HepG2 (cell line): ENCODE data around the gene PIEZO2. TPM values are rescaled to one million over a fixed set of nuclear protein-coding genes. Genes with fewer than 3 reads are reported as not detected.

ENCODE experiments used
- ARNT2 ChIP-seq: sonication (generic); formaldehyde crosslinking; IDR thresholded peaks from 2 replicates; pipeline ENCODE4 v1.8.0; 2022; ENCODE audit warnings: mild to moderate bottlenecking, low read depth, missing genetic modification reagents, moderate library complexity
- CENPT ChIP-seq: sonication (generic); formaldehyde crosslinking; IDR thresholded peaks from 2 replicates; pipeline ENCODE4 v1.8.0; 2022; ENCODE audit warnings: low read depth, mild to moderate bottlenecking, moderate library complexity, missing genetic modification reagents
- NAIF1 ChIP-seq: sonication (generic); formaldehyde crosslinking; IDR thresholded peaks from 2 replicates; pipeline ENCODE4 v1.5.0; 2020; ENCODE audit warnings: mild to moderate bottlenecking, missing genetic modification reagents, borderline replicate concordance
- NPAS2 ChIP-seq: sonication (generic); formaldehyde crosslinking; IDR thresholded peaks from 2 replicates; pipeline ENCODE4 v1.8.0; 2022; ENCODE audit warnings: mild to moderate bottlenecking, missing genetic modification reagents, borderline replicate concordance
- PHF21A ChIP-seq: sonication (generic); formaldehyde crosslinking; IDR thresholded peaks from 2 replicates; pipeline ENCODE4 v1.5.0; 2020; ENCODE audit warnings: mild to moderate bottlenecking, missing genetic modification reagents
- SKI ChIP-seq: fragments of 450-650 bp; IDR thresholded peaks from one replicate; pipeline ENCODE4 v1.6.1; 2018; ENCODE audit warnings: mild to moderate bottlenecking; ENCODE audit not compliant: partially characterized antibody
- SSRP1 ChIP-seq: IDR thresholded peaks from 2 replicates; pipeline ENCODE4 v1.6.1; 2016; ENCODE audit warnings: control low read depth
- SUZ12 ChIP-seq: fragments of 150-350 bp; IDR thresholded peaks from 2 replicates; pipeline ENCODE4 v1.6.1; 2014; ENCODE audit warnings: low read depth, low read length
- YEATS2 ChIP-seq: sonication (generic); formaldehyde crosslinking; IDR thresholded peaks from 2 replicates; pipeline ENCODE4 v1.4.0; 2020; ENCODE audit warnings: missing genetic modification reagents, borderline replicate concordance
- ZNF124 ChIP-seq: sonication (generic); formaldehyde crosslinking; IDR thresholded peaks from 2 replicates; pipeline ENCODE4 v1.4.0; 2020; ENCODE audit warnings: missing genetic modification reagents
- ZNF225 ChIP-seq: sonication (generic); formaldehyde crosslinking; IDR thresholded peaks from 2 replicates; pipeline ENCODE4 v1.4.0; 2020; ENCODE audit warnings: mild to moderate bottlenecking, missing genetic modification reagents
- ZNF343 ChIP-seq: sonication (generic); formaldehyde crosslinking; IDR thresholded peaks from 2 replicates; pipeline ENCODE4 v1.4.0; 2020; ENCODE audit warnings: mild to moderate bottlenecking, missing genetic modification reagents
- ZNF354B ChIP-seq: sonication (generic); formaldehyde crosslinking; IDR thresholded peaks from 2 replicates; pipeline ENCODE4 v1.8.0; 2022; ENCODE audit warnings: mild to moderate bottlenecking, missing genetic modification reagents
- ZNF572 ChIP-seq: sonication (generic); formaldehyde crosslinking; IDR thresholded peaks from 2 replicates; pipeline ENCODE4 v1.5.1; 2020; ENCODE audit warnings: mild to moderate bottlenecking, missing genetic modification reagents
- ZNF7 ChIP-seq: IDR thresholded peaks from 2 replicates; pipeline ENCODE4 v1.6.1; 2016; ENCODE audit warnings: missing biosample characterization, missing genetic modification reagents
- ZNF737 ChIP-seq: sonication (generic); formaldehyde crosslinking; IDR thresholded peaks from 2 replicates; pipeline ENCODE4 v1.5.0; 2020; ENCODE audit warnings: missing genetic modification reagents, mild to moderate bottlenecking, borderline replicate concordance
- ZNF775 ChIP-seq: sonication (generic); formaldehyde crosslinking; IDR thresholded peaks from 2 replicates; pipeline ENCODE4 v1.4.0; 2020; ENCODE audit warnings: missing genetic modification reagents, mild to moderate bottlenecking, moderate library complexity, borderline replicate concordance
- ZNF790 ChIP-seq: sonication (generic); formaldehyde crosslinking; IDR thresholded peaks from 2 replicates; pipeline ENCODE4 v1.8.0; 2022; ENCODE audit warnings: missing genetic modification reagents, mild to moderate bottlenecking, borderline replicate concordance
- polyA plus RNA-seq, 8 experiments: library from polyadenylated mRNA; depleted of rRNA in 3 of 8; stranded (reverse) in 7 of 8; unstranded in 1 of 8; fragments of >200 nt; fragmentation: Illumina TruSeq in 4 of 8; extraction: Trizol in 4 of 8; gene quantifications; 2 replicates each; pipeline versions ENCODE4 v1.2.1 to v1.2.3, GENCODE V29; 2011 to 2016; ENCODE audit warnings: low read depth in 4 of 8, missing spikeins in 1 of 8, mixed read lengths in 1 of 8; ENCODE audit not compliant: insufficient read depth in 1 of 8
- total RNA-seq, 5 experiments: library from RNA; depleted of rRNA; stranded (reverse); fragments of >200 nt; fragmentation: Illumina TruSeq; extraction: Trizol; gene quantifications; 2 replicates each; pipeline ENCODE4 v1.2.3, GENCODE V29; 2016; ENCODE audit warnings: low read depth in 1 of 5
- TF ChIP-seq, protein P1 (sequence below): sonication (generic); formaldehyde crosslinking; IDR thresholded peaks from 2 replicates; pipeline ENCODE4 v1.4.0; 2020; ENCODE audit warnings: mild to moderate bottlenecking, missing genetic modification reagents
- TF ChIP-seq, protein P2 (sequence below): sonication (generic); formaldehyde crosslinking; IDR thresholded peaks from 2 replicates; pipeline ENCODE4 v1.5.0; 2020; ENCODE audit warnings: mild to moderate bottlenecking, missing genetic modification reagents, moderate library complexity
- TF ChIP-seq, protein P3 (sequence below): sonication (generic); formaldehyde crosslinking; IDR thresholded peaks from 2 replicates; pipeline ENCODE4 v1.5.0; 2020; ENCODE audit warnings: missing genetic modification reagents
- TF ChIP-seq, protein P4 (sequence below): IDR thresholded peaks from 2 replicates; pipeline ENCODE4 v1.6.1; 2016; ENCODE audit warnings: missing biosample characterization, missing genetic modification reagents, low read depth

Gene PIEZO2
- total and polyA plus RNA-seq, 2 of the 13 experiments (the other 11 are each of a cell fraction or from before 2014, with no cell fraction given), result 15.2 to 27.2 TPM

DNA sequence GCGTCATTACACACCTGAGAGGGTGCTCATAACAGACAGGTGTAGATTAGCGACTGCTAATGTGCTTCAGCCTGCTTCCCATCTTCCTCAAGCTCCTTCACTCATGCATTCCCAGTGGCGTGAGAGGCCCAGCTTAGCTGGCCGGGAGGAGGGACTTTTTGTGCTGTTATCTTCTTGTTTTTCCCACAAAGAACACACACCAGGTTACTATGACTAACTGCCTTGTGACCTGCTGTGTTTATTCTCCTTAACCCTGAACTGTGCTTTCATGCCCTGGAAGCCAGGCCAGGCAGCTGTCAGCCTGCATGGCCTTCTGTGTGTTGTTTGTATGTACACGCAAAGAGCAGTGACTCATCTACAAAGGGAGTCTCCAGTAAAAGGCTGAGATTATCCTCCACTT lies 143.8 kb downstream of the PIEZO2 start (continued):
- peak; percentile 75; the same call in 1 of the 2 replicates for TF ChIP-seq YEATS2 (CRISPR knock-in tag)
- TF ChIP-seq SKI, result peak; percentile 61
- no peak for TF ChIP-seq ZNF572
- 0 out of 2 replicates have a peak, but pooled peaks have one; percentile 39 for TF ChIP-seq ZNF775 (CRISPR knock-in tag)
- 0 out of 2 replicates have a peak, but pooled peaks have one; percentile 49 for TF ChIP-seq ZNF343 (CRISPR knock-in tag)
- no peak for TF ChIP-seq SUZ12
- TF ChIP-seq ZNF737, result no peak
- peak; percentile 73 for TF ChIP-seq PHF21A
- TF ChIP-seq, protein P1, sequence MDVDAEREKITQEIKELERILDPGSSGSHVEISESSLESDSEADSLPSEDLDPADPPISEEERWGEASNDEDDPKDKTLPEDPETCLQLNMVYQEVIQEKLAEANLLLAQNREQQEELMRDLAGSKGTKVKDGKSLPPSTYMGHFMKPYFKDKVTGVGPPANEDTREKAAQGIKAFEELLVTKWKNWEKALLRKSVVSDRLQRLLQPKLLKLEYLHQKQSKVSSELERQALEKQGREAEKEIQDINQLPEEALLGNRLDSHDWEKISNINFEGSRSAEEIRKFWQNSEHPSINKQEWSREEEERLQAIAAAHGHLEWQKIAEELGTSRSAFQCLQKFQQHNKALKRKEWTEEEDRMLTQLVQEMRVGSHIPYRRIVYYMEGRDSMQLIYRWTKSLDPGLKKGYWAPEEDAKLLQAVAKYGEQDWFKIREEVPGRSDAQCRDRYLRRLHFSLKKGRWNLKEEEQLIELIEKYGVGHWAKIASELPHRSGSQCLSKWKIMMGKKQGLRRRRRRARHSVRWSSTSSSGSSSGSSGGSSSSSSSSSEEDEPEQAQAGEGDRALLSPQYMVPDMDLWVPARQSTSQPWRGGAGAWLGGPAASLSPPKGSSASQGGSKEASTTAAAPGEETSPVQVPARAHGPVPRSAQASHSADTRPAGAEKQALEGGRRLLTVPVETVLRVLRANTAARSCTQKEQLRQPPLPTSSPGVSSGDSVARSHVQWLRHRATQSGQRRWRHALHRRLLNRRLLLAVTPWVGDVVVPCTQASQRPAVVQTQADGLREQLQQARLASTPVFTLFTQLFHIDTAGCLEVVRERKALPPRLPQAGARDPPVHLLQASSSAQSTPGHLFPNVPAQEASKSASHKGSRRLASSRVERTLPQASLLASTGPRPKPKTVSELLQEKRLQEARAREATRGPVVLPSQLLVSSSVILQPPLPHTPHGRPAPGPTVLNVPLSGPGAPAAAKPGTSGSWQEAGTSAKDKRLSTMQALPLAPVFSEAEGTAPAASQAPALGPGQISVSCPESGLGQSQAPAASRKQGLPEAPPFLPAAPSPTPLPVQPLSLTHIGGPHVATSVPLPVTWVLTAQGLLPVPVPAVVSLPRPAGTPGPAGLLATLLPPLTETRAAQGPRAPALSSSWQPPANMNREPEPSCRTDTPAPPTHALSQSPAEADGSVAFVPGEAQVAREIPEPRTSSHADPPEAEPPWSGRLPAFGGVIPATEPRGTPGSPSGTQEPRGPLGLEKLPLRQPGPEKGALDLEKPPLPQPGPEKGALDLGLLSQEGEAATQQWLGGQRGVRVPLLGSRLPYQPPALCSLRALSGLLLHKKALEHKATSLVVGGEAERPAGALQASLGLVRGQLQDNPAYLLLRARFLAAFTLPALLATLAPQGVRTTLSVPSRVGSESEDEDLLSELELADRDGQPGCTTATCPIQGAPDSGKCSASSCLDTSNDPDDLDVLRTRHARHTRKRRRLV (CRISPR knock-in tag), result no peak
- no peak; the same call in 1 of the 2 replicates for TF ChIP-seq NAIF1 (CRISPR knock-in tag)
- TF ChIP-seq, protein P2, sequence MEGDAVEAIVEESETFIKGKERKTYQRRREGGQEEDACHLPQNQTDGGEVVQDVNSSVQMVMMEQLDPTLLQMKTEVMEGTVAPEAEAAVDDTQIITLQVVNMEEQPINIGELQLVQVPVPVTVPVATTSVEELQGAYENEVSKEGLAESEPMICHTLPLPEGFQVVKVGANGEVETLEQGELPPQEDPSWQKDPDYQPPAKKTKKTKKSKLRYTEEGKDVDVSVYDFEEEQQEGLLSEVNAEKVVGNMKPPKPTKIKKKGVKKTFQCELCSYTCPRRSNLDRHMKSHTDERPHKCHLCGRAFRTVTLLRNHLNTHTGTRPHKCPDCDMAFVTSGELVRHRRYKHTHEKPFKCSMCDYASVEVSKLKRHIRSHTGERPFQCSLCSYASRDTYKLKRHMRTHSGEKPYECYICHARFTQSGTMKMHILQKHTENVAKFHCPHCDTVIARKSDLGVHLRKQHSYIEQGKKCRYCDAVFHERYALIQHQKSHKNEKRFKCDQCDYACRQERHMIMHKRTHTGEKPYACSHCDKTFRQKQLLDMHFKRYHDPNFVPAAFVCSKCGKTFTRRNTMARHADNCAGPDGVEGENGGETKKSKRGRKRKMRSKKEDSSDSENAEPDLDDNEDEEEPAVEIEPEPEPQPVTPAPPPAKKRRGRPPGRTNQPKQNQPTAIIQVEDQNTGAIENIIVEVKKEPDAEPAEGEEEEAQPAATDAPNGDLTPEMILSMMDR (CRISPR knock-in tag), result no peak
- TF ChIP-seq, protein P3, sequence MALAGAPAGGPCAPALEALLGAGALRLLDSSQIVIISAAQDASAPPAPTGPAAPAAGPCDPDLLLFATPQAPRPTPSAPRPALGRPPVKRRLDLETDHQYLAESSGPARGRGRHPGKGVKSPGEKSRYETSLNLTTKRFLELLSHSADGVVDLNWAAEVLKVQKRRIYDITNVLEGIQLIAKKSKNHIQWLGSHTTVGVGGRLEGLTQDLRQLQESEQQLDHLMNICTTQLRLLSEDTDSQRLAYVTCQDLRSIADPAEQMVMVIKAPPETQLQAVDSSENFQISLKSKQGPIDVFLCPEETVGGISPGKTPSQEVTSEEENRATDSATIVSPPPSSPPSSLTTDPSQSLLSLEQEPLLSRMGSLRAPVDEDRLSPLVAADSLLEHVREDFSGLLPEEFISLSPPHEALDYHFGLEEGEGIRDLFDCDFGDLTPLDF (CRISPR knock-in tag), result no peak
- TF ChIP-seq ARNT2, result no peak
- TF ChIP-seq, protein P4, sequence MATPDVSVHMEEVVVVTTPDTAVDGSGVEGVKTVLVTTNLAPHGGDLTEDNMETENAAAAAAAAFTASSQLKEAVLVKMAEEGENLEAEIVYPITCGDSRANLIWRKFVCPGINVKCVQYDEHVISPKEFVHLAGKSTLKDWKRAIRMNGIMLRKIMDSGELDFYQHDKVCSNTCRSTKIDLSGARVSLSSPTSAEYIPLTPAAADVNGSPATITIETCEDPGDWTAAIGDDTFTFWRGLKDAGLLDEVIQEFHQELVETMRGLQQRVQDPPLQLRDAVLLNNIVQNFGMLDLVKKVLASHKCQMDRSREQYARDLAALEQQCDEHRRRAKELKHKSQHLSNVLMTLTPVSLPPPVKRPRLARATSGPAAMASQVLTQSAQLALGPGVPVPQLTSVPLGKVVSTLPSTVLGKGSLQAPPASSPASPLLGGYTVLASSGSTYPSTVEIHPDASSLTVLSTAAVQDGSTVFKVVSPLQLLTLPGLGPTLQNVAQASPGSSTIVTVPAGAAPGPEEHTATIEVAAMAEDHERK, result 0 out of 2 replicates have a peak, but pooled peaks have one; percentile 23
- TF ChIP-seq NPAS2 (CRISPR knock-in tag), result no peak
- no peak for TF ChIP-seq ZNF354B (CRISPR knock-in tag)
- TF ChIP-seq SSRP1 (CRISPR knock-in tag), result no peak
- 0 out of 2 replicates have a peak, but pooled peaks have one; percentile 31 for TF ChIP-seq ZNF124
- no peak for TF ChIP-seq ZNF7 (CRISPR knock-in tag)
- no peak for TF ChIP-seq ZNF225 (CRISPR knock-in tag)
- no peak for TF ChIP-seq CENPT (CRISPR knock-in tag)
- no peak for TF ChIP-seq ZNF790 (CRISPR knock-in tag)
